ENCODE data around the gene ZNF566. TPM values are rescaled to one million over a fixed set of nuclear protein-coding genes. Genes with fewer than 3 reads are reported as not detected.

The ZNF566 gene
- total and polyA plus RNA-seq, 2 donors (not counting 1 experiment from before 2014, with no cell fraction given) = 6.0 to 15.4 TPM

DNA sequence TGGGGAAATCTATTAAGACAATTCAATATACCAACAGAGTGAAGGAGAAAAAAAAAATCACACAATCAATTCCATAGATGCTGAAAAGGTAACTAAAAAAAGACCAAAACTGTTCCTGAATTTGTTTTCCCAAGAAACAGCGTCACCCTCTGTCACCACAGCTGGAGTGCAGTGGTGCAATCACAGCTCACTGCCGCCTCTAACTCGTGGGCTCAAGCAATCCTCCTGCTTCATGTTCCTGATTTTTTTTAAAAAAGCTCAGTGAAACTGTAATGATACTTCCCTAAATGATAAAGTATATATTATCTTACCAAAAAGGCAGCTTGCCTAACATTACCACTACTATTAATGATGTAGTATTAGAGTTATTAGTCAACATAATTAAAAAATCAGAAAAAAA is 90.8 kb downstream of the ZNF566 start:
- no peak overlapping the region for H3K4me2 ChIP-seq (ENCODE audit: extremely low read depth, insufficient read depth, low read length)
- no peak overlapping the region for H2AFZ ChIP-seq (ENCODE audit: low read length)
- TF ChIP-seq CTCF (conservative IDR thresholded peaks at IDR 0.05 in 1 of 2, IDR thresholded peaks at IDR 0.05 in 1 of 2; ENCODE audit: low read depth in 1 of 2, low read length in 2 of 2) (no peak), EZH2 (IDR thresholded peaks at IDR 0.05; ENCODE audit: low read length, missing control alignments) (no peak)
- no peaks in the 10 kb centered on the region for H3K4me1 ChIP-seq (ENCODE audit: control insufficient read depth, extremely low read depth, insufficient read depth, low read length)
- H3K79me2 ChIP-seq (ENCODE audit: control insufficient read depth, insufficient read depth, low read length) = no peaks in the 10 kb centered on the region
- no peak overlapping the region for H3K27ac ChIP-seq (ENCODE audit: insufficient read depth, low read length)
- no peak for DNase-seq (ENCODE audit: low read depth in 2 of 2)
- no peak overlapping the region for H3K4me3 ChIP-seq (replicated peaks in 1 of 4; ENCODE audit: control extremely low read depth in 1 of 4, insufficient read depth in 1 of 4, low read depth in 3 of 4, low read length in 4 of 4)
- H4K20me1 ChIP-seq (ENCODE audit: control insufficient read depth, extremely low read depth, insufficient read depth, low read length) = no peaks in the 10 kb centered on the region
- no peaks in the 10 kb centered on the region for H3K27me3 ChIP-seq (ENCODE audit: control insufficient read depth, insufficient read depth, low read length)
- H3K9ac ChIP-seq (ENCODE audit: insufficient read depth, low read length) = no peak overlapping the region
- H3K9me3 ChIP-seq (ENCODE audit: control insufficient read depth, insufficient read depth, low read depth, low read length) = peaks cover under 1% of the 10 kb centered on the region
- H3K36me3 ChIP-seq (ENCODE audit: control insufficient read depth, insufficient read depth, low read length) = peaks cover 3% of the 10 kb centered on the region

Other genes with a start within 250 kb of the ZNF566 start
- gene ZFP14, start 110.4 kb downstream of the ZNF566 start, total RNA-seq = 6.4 and 8.1 TPM in 2 replicates
- gene ZFP14, start 110.4 kb downstream of the ZNF566 start, polyA plus RNA-seq = 0.88 and 1.2 TPM in 2 replicates
- gene ZFP82, start 70.9 kb downstream of the ZNF566 start, total RNA-seq = 8.5 and 9.2 TPM in 2 replicates
- gene ZFP82, start 70.9 kb downstream of the ZNF566 start, polyA plus RNA-seq = 4.5 and 5.6 TPM in 2 replicates
- gene ZNF260, start 38.7 kb upstream of the ZNF566 start, total RNA-seq = 17.5 and 21.3 TPM in 2 replicates
- gene ZNF260, start 38.7 kb upstream of the ZNF566 start, polyA plus RNA-seq = 8.2 and 9.4 TPM in 2 replicates
- 10.2 and 10.8 TPM in 2 replicates for gene ZNF529, start 83.7 kb upstream of the ZNF566 start, total RNA-seq
- gene ZNF529, start 83.7 kb upstream of the ZNF566 start, polyA plus RNA-seq = 5.5 and 7.7 TPM in 2 replicates
- gene ZNF382, start 115.8 kb upstream of the ZNF566 start, total RNA-seq = 13.4 and 16.0 TPM in 2 replicates
- 0.77 and 1.0 TPM in 2 replicates for gene ZNF382, start 115.8 kb upstream of the ZNF566 start, polyA plus RNA-seq
- 14.9 and 15.7 TPM in 2 replicates for gene ZNF461, start 177.3 kb upstream of the ZNF566 start, total RNA-seq
- gene ZNF461, start 177.3 kb upstream of the ZNF566 start, polyA plus RNA-seq = 3.0 and 3.5 TPM in 2 replicates
- 5.9 and 6.9 TPM in 2 replicates for gene ZNF567, start 198.1 kb upstream of the ZNF566 start, total RNA-seq
- gene ZNF567, start 198.1 kb upstream of the ZNF566 start, polyA plus RNA-seq = 4.3 and 5.6 TPM in 2 replicates

Measured in fibroblast of lung (primary cell).